Osteocyte (in vitro differentiated cells): ENCODE data around the gene EXOC7. TPM values are rescaled to one million over a fixed set of nuclear protein-coding genes. Genes with fewer than 3 reads are reported as not detected.

Experiments used
- DNase-seq: peaks from one replicate; pipeline ENCODE4 v3.0.0; 2021; ENCODE audit warnings: mixed read lengths; ENCODE audit not compliant: unreplicated experiment; ENCODE audit errors: extremely low spot score
- H3K27ac Mint-ChIP-seq: one replicate; pipeline ENCODE4 v1.8.0; 2021; ENCODE audit warnings: mild to moderate bottlenecking, mixed read lengths; ENCODE audit not compliant: unreplicated experiment
- H3K27me3 Mint-ChIP-seq: one replicate; pipeline ENCODE4 v1.8.0; 2021; ENCODE audit warnings: mixed read lengths; ENCODE audit not compliant: unreplicated experiment
- H3K36me3 Mint-ChIP-seq: one replicate; pipeline ENCODE4 v1.8.0; 2021; ENCODE audit warnings: mixed read lengths; ENCODE audit not compliant: unreplicated experiment
- H3K4me1 Mint-ChIP-seq: one replicate; pipeline ENCODE4 v1.8.0; 2021; ENCODE audit warnings: mixed read lengths; ENCODE audit not compliant: unreplicated experiment
- H3K4me3 Mint-ChIP-seq: one replicate; pipeline ENCODE4 v1.8.0; 2021; ENCODE audit warnings: mild to moderate bottlenecking, moderate library complexity, mixed read lengths; ENCODE audit not compliant: unreplicated experiment
- H3K9me3 Mint-ChIP-seq: one replicate; pipeline ENCODE4 v1.8.0; 2021; ENCODE audit warnings: mixed read lengths; ENCODE audit not compliant: unreplicated experiment
- CTCF ChIP-seq: fragments of 200-600 bp; sonication (generic); IDR thresholded peaks from 2 replicates; pipeline ENCODE4 v1.5.0; 2021; ENCODE audit warnings: antibody characterized with exemption, mild to moderate bottlenecking, moderate library complexity
- total RNA-seq: library from RNA; stranded (reverse); gene quantifications from 2 replicates; pipeline ENCODE4 v1.2.1, GENCODE V29; 2021

Gene EXOC7
- total RNA-seq, 1 donor from 2014 or later = 158 TPM

- Mint-ChIP-seq H3K4me1 (peaks cover 3% of the 10 kb centered on the region), H3K36me3 (peaks cover 29% of the 10 kb centered on the region)
- no peak for DNase-seq
Measured at GRCh38 chr17:76085066-76085730, 18.4 kb downstream of the EXOC7 start.

DNA sequence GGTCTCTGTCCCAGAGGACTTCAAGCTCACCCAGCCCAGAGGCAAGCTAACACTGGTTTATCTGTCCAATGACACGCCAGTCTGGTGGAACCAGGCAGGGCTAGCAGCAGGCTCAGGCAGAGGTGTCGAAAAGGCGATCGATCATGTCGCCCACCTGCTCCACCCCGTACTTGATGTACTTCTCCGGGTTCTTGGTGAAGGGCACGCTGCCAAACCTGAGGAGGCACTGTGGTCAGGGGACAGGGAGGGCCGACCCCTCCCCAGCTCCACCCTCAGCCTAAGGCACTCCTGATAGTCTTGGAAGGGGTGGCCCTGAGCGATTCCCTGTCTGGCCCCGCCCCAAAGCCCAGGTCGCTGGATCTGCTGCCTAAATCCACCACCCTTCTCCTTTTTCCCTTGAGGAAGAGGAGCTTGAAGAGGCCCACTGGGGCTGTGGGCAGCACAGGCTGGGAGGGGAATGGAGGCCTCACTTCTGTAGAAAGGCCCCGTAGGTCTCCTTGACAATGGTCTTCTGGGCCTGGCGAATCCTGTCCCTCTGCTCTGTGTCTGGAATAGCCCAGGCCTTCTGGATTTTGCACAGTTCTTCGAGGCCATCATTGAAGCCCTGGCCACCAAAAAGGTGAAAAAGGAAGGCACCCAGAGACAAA is 19.9 kb downstream of the EXOC7 start:
- DNase-seq = no peak
- no peak overlapping the region for H3K27ac Mint-ChIP-seq
- H3K27me3 Mint-ChIP-seq = peaks cover 14% of the 10 kb centered on the region
- H3K36me3 Mint-ChIP-seq = peaks cover 23% of the 10 kb centered on the region
- TF ChIP-seq CTCF = no peak
- H3K4me3 Mint-ChIP-seq = no peak overlapping the region
- no peaks in the 10 kb centered on the region for H3K9me3 Mint-ChIP-seq
- peaks cover 3% of the 10 kb centered on the region for H3K4me1 Mint-ChIP-seq

More at GRCh38 chr17:76085066-76085730, 18.4 kb downstream of the EXOC7 start:
- H3K9me3 Mint-ChIP-seq = no peaks in the 10 kb centered on the region
- no peak overlapping the region for H3K4me3 Mint-ChIP-seq
- TF ChIP-seq CTCF = no peak
- H3K27me3 Mint-ChIP-seq = peaks cover 7% of the 10 kb centered on the region
- H3K27ac Mint-ChIP-seq = no peak overlapping the region

DNA sequence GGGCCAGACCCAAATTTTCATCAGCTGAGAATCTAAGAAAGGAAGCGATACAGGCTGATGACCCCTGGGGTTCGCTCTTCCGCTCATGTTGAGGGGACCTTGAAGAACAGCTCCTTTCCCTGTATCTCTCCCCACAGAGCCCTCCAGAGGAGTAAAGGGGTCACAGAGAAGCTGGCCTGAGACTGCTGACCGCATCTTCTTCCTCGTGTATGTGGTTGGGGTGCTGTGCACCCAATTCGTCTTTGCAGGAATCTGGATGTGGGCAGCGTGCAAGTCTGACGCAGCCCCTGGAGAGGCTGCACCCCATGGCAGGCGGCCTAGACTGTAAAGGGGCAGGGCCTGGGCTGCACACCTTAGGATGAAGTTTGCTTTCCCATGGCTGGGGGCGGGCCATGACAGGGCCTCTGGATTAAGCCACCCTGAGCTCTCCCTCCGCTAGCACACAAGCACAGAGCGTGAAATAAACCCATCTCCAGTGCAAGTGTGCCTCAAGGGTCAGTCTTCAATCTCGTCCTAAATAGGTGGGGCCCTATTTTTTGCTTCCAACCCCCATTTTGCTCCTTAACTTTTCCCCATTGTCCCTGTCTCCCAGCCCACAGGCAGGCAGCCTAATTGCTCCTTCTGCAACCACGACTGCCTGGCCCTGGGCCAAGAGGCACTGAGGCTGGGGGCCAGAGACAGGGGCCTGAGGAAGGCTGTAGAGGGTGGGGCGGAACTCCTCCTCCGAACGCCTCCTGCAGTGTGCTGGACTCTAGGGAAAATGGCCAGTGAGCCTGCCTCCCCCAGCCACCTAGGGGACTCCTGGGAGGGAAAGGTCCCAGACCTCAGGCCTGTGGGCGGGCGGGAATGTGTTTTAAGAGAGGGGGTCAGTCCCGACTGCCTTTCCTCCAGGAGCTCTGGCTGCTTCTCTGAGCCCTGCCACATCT is 21.0 kb downstream of the EXOC7 start:
- H3K4me1 Mint-ChIP-seq = peaks cover 3% of the 10 kb centered on the region
- peaks cover 20% of the 10 kb centered on the region for H3K36me3 Mint-ChIP-seq
- H3K9me3 Mint-ChIP-seq = no peaks in the 10 kb centered on the region
- H3K27ac Mint-ChIP-seq = no peak overlapping the region
- no peak for DNase-seq
- no peak overlapping the region for H3K4me3 Mint-ChIP-seq
- TF ChIP-seq CTCF = no peak
- H3K27me3 Mint-ChIP-seq = peaks cover 21% of the 10 kb centered on the region

GRCh38 chr17:76081295-76082210 is 22.0 kb downstream of the EXOC7 start:
- no peak for DNase-seq
- no peak for TF ChIP-seq CTCF
- peaks cover 3% of the 10 kb centered on the region for H3K4me1 Mint-ChIP-seq
- H3K36me3 Mint-ChIP-seq = peaks cover 18% of the 10 kb centered on the region
- no peaks in the 10 kb centered on the region for H3K9me3 Mint-ChIP-seq
- H3K27ac Mint-ChIP-seq = no peak overlapping the region
- H3K27me3 Mint-ChIP-seq = peaks cover 30% of the 10 kb centered on the region
- no peak overlapping the region for H3K4me3 Mint-ChIP-seq
